ENCODE measurements around the gene NOD2.

GRCh38 chr16:50645563-50646220 lies 47.7 kb upstream of the NOD2 start:
- TF ChIP-seq EZH2 (IDR thresholded peaks at IDR 0.05; ENCODE audit: insufficient read depth, poor library complexity, severe bottlenecking), result no peak
- TF ChIP-seq EZH2phosphoT487 (IDR thresholded peaks at IDR 0.05; ENCODE audit: insufficient read depth, low read depth), result no peak
